SK-N-SH (cell line): ENCODE results near the gene NFKB1. TPM values are rescaled to one million over a fixed set of nuclear protein-coding genes. Genes with fewer than 3 reads are reported as not detected.

ENCODE experiments used
- CTCF ChIA-PET: fragments of 300-600, 350-600 bp; formaldehyde crosslinking; extraction: SDS; loops from one replicate; lab custom pipeline; 2021; lab: Yijun Ruan, JAX
- POLR2A ChIA-PET: fragments of 350-600 bp; sonication (Branson Sonifier 250); formaldehyde crosslinking; extraction: SDS; loops from one replicate; lab custom pipeline; 2020; ENCODE audit warnings: antibody characterized with exemption, inconsistent platforms; lab: Yijun Ruan, JAX
- DNase-seq: peaks from one replicate; pipeline ENCODE4 v3.0.0; 2012
- H2AFZ ChIP-seq: fragments of 200-600 bp; sonication (generic); 2 replicates; pipeline ENCODE4 v1.8.1; 2016; ENCODE audit warnings: antibody characterized with exemption, mild to moderate bottlenecking, low read depth
- H3F3A ChIP-seq: fragments of 200-600 bp; sonication (generic); replicated peaks from 2 replicates; pipeline ENCODE3; 2016; ENCODE audit warnings: antibody characterized with exemption, mild to moderate bottlenecking; ENCODE audit not compliant: insufficient read depth
- H3K27ac ChIP-seq, 2 experiments: fragments of 200-500 bp in 1 of 2; fragments of 200-600 bp in 1 of 2; sonication (Bioruptor generic) in 1 of 2; sonication (generic), shearing (Covaris generic) in 1 of 2; 2 replicates each; pipeline versions ENCODE4 v1.5.1 to v1.6.1; 2014 to 2016; ENCODE audit warnings: low read depth in 2 of 2, inconsistent platforms in 1 of 2, low read length in 1 of 2, mild to moderate bottlenecking in 1 of 2, mixed read lengths in 1 of 2
- H3K27me3 ChIP-seq: fragments of 200-600 bp; sonication (generic), shearing (Covaris generic); 2 replicates; pipeline ENCODE4 v1.6.1; 2016; ENCODE audit warnings: mixed run types; ENCODE audit not compliant: insufficient read depth
- H3K36me3 ChIP-seq, 2 experiments: fragments of 200-500 bp in 1 of 2; fragments of 200-600 bp in 1 of 2; sonication (Bioruptor generic) in 1 of 2; sonication (generic) in 1 of 2; replicated peaks in 1 of 2; 2 replicates each; pipeline versions ENCODE3 to v1.5.1; 2014 to 2016; ENCODE audit warnings: low read length in 1 of 2, mild to moderate bottlenecking in 1 of 2; ENCODE audit not compliant: insufficient read depth in 2 of 2, control insufficient read depth in 1 of 2
- H3K4me1 ChIP-seq, 2 experiments: fragments of 200-500 bp in 1 of 2; fragments of 200-600 bp in 1 of 2; sonication (Bioruptor generic) in 1 of 2; sonication (generic), shearing (Covaris generic) in 1 of 2; 2 replicates each; pipeline versions ENCODE4 v1.5.1 to v1.6.1; 2014 to 2016; ENCODE audit warnings: low read depth in 1 of 2, low read length in 1 of 2, mixed run types in 1 of 2; ENCODE audit not compliant: insufficient read depth in 2 of 2, control insufficient read depth in 1 of 2
- H3K4me2 ChIP-seq: fragments of 200-600 bp; sonication (generic), shearing (Covaris generic); 2 replicates; pipeline ENCODE4 v1.6.1; 2017; ENCODE audit warnings: mixed run types
- H3K4me3 ChIP-seq, 2 experiments: fragments of 200-500 bp in 1 of 2; fragments of 200-600 bp in 1 of 2; sonication (Bioruptor generic) in 1 of 2; sonication (generic), shearing (Covaris generic) in 1 of 2; 2 replicates each; pipeline versions ENCODE4 v1.5.1 to v1.8.1; 2014 to 2016; ENCODE audit warnings: low read depth in 2 of 2, inconsistent platforms in 1 of 2, low read length in 1 of 2, mild to moderate bottlenecking in 1 of 2, mixed read lengths in 1 of 2, moderate library complexity in 1 of 2
- H3K79me2 ChIP-seq: fragments of 200-600 bp; sonication (generic); 2 replicates; pipeline ENCODE4 v1.8.1; 2017; ENCODE audit warnings: mild to moderate bottlenecking; ENCODE audit not compliant: insufficient read depth
- H3K9ac ChIP-seq: fragments of 200-600 bp; sonication (generic); 2 replicates; pipeline ENCODE4 v1.6.1; 2017; ENCODE audit warnings: mixed run types
- H3K9me2 ChIP-seq: fragments of 200-600 bp; sonication (generic); 2 replicates; pipeline ENCODE4 v1.6.1; 2017; ENCODE audit warnings: mixed run types
- H3K9me3 ChIP-seq: fragments of 200-600 bp; sonication (generic); 2 replicates; pipeline ENCODE4 v1.6.1; 2017; ENCODE audit warnings: mixed run types, mild to moderate bottlenecking, moderate library complexity
- H4K20me1 ChIP-seq: fragments of 200-600 bp; sonication (generic); 2 replicates; pipeline ENCODE4 v1.6.1; 2017; ENCODE audit warnings: mild to moderate bottlenecking, mixed run types; ENCODE audit not compliant: insufficient read depth
- ELF1 ChIP-seq: IDR thresholded peaks from 2 replicates; pipeline ENCODE4 v1.4.0; 2012
- FOSL2 ChIP-seq: IDR thresholded peaks from 2 replicates; pipeline ENCODE4 v1.4.0; 2012; ENCODE audit warnings: low read depth, mild to moderate bottlenecking, moderate library complexity, borderline replicate concordance
- FOXJ3 ChIP-seq: sonication (generic); formaldehyde crosslinking; IDR thresholded peaks from 2 replicates; pipeline ENCODE4 v1.5.1; 2020; ENCODE audit warnings: mild to moderate bottlenecking, missing genetic modification reagents
- FOXM1 ChIP-seq: IDR thresholded peaks from 2 replicates; pipeline ENCODE4 v1.4.0; 2012; ENCODE audit warnings: low read depth, mild to moderate bottlenecking
- GATA2 ChIP-seq: sonication (generic); formaldehyde crosslinking; IDR thresholded peaks from 2 replicates; pipeline ENCODE4 v1.5.0; 2020; ENCODE audit warnings: mild to moderate bottlenecking, missing genetic modification reagents
- IRF3 ChIP-seq: fragments of 150-350 bp; IDR thresholded peaks from 2 replicates; pipeline ENCODE4 v1.6.1; 2016; ENCODE audit warnings: mild to moderate bottlenecking, low read depth, low read length
- JUND ChIP-seq: IDR thresholded peaks from 2 replicates; pipeline ENCODE4 v1.4.0; 2012
- RCOR1 ChIP-seq: fragments of 150-350 bp; IDR thresholded peaks from 2 replicates; pipeline ENCODE4 v1.6.1; 2017; ENCODE audit warnings: antibody characterized with exemption, low read length
- YY1 ChIP-seq: IDR thresholded peaks from 2 replicates; pipeline ENCODE4 v1.4.0; 2012; ENCODE audit warnings: low read depth, mild to moderate bottlenecking
- WGBS: methylation state at CpG from one replicate; pipeline ENCODE4 v1.1.6; 2017; ENCODE audit warnings: low lambda C conversion rate; 5-methylcytosine and 5-hydroxymethylcytosine counted together
- polyA plus RNA-seq, 3 experiments: library from polyadenylated mRNA; depleted of rRNA; stranded (reverse); fragments of >200 nt; gene quantifications; 2 replicates each; pipeline ENCODE4 v1.2.3, GENCODE V29; 2012

NFKB1 gene
- polyA plus RNA-seq, 1 of the 3 experiments (the other 2 are of a cell fraction): 14.1 TPM

- Histone ChIP-seq H3F3A (peaks cover 11% of the 10 kb centered on the region), H3K36me3 (peaks cover 12 to 15% of the 10 kb centered on the region in 2 experiments), H3K79me2 (no peaks in the 10 kb centered on the region)
- TF ChIP-seq YY1 (no peak), RCOR1 (no peak), FOXM1 (no peak), ELF1 (no peak), GATA2 (CRISPR knock-in tag) (no peak)
- TF ChIP-seq, all 33 proteins: peak for 0
- no peak for DNase-seq
- Histone ChIP-seq H3K4me1 (peaks cover 0 to 10% of the 10 kb centered on the region in 2 experiments; a peak in 1 of 4 replicates), H3K27me3 (no peaks in the 10 kb centered on the region), H3K27ac (no peak overlapping the region), H3K9ac (no peak overlapping the region), H3K9me3 (no peaks in the 10 kb centered on the region), H3K4me3 (no peak overlapping the region), H3K4me2 (no peak overlapping the region), H2AFZ (no peak overlapping the region), H3K9me2 (no peaks in the 10 kb centered on the region), H4K20me1 (no peaks in the 10 kb centered on the region)
- CTCF ChIA-PET: no interaction called here
- WGBS: 93% methylated on average over 2 of the region's 2 CpGs
- POLR2A ChIA-PET: no interaction called here
Measured at GRCh38 chr4:102534845-102535244, 33.7 kb downstream of the NFKB1 start.

GRCh38 chr4:102535398-102536082 is 34.4 kb downstream of the NFKB1 start:
- TF ChIP-seq FOXJ3 (CRISPR knock-in tag) (no peak), JUND (peak; percentile 56), FOSL2 (peak; percentile 65; the same call in 1 of the 2 replicates)
- TF ChIP-seq, all 33 proteins: peak for 2
- peaks cover 5 to 9% of the 10 kb centered on the region in 2 experiments for H3K36me3 ChIP-seq
- peak overlapping the region in 1 of 2 experiments; percentile 37; a peak in 1 of 4 replicates for H3K27ac ChIP-seq
- 66% methylated on average over 4 of the region's 4 CpGs for WGBS
- ChIA-PET CTCF (no interaction called here), POLR2A (no interaction called here)
- H3K4me3 ChIP-seq: no peak overlapping the region
- no peaks in the 10 kb centered on the region for H3K27me3 ChIP-seq
- no peaks in the 10 kb centered on the region for H4K20me1 ChIP-seq
- H3K4me2 ChIP-seq: no peak overlapping the region
- H3K9ac ChIP-seq: no peak overlapping the region
- peaks cover 0 to 10% of the 10 kb centered on the region in 2 experiments; a peak in 1 of 4 replicates for H3K4me1 ChIP-seq
- H2AFZ ChIP-seq: no peak overlapping the region
- no peaks in the 10 kb centered on the region for H3K79me2 ChIP-seq
- H3F3A ChIP-seq: peaks cover 17% of the 10 kb centered on the region
- DNase-seq: no peak
- no peaks in the 10 kb centered on the region for H3K9me3 ChIP-seq
- H3K9me2 ChIP-seq: no peaks in the 10 kb centered on the region

- CTCF ChIA-PET: interaction anchor here (1.0 to 1.5 kb wide), 2 partner anchors 13 to 37 kb away, joined by 3 to 4 read pairs; no protein-coding TSS in a partner anchor
- 95% methylated on average over 3 of the region's 3 CpGs for WGBS
- Histone ChIP-seq H3K27ac (no peak overlapping the region), H3K9me2 (no peaks in the 10 kb centered on the region), H4K20me1 (no peaks in the 10 kb centered on the region), H3F3A (peaks cover 17% of the 10 kb centered on the region), H2AFZ (no peak overlapping the region), H3K4me3 (no peak overlapping the region), H3K79me2 (no peaks in the 10 kb centered on the region), H3K4me2 (no peak overlapping the region), H3K36me3 (peaks cover 4 to 8% of the 10 kb centered on the region in 2 experiments), H3K9me3 (no peaks in the 10 kb centered on the region), H3K9ac (no peak overlapping the region), H3K27me3 (no peaks in the 10 kb centered on the region), H3K4me1 (peaks cover 0 to 4% of the 10 kb centered on the region in 2 experiments; a peak in 1 of 4 replicates)
- DNase-seq: no peak
- POLR2A ChIA-PET: no interaction called here
- TF ChIP-seq IRF3: no peak
Measured at GRCh38 chr4:102536768-102537167, 35.6 kb downstream of the NFKB1 start.
